Neural crest cell (in vitro differentiated cells): ENCODE results near the gene SPEG. TPM values are rescaled to one million over a fixed set of nuclear protein-coding genes. Genes with fewer than 3 reads are reported as not detected.
A peak's percentile ranks its signal among the peaks of the same experiment; 100 is the strongest.

ENCODE experiments used
- DNase-seq: peaks from one replicate; pipeline ENCODE4 v3.0.0; 2021; ENCODE audit warnings: low read depth, mixed read lengths, low spot score
- H3K27ac Mint-ChIP-seq: one replicate; pipeline ENCODE4 v1.8.0; 2021; ENCODE audit warnings: mild to moderate bottlenecking, mixed read lengths; ENCODE audit not compliant: unreplicated experiment
- H3K27me3 Mint-ChIP-seq: 2 replicates; pipeline ENCODE4 v1.8.0; 2021; ENCODE audit warnings: low read depth, mild to moderate bottlenecking, mixed read lengths
- H3K36me3 Mint-ChIP-seq: 2 replicates; pipeline ENCODE4 v1.8.0; 2021; ENCODE audit warnings: low read depth, mild to moderate bottlenecking, mixed read lengths
- H3K4me1 Mint-ChIP-seq: 2 replicates; pipeline ENCODE4 v1.8.0; 2021; ENCODE audit warnings: mixed read lengths
- H3K4me3 Mint-ChIP-seq: one replicate; pipeline ENCODE4 v1.8.0; 2021; ENCODE audit warnings: mild to moderate bottlenecking, mixed read lengths
- H3K9me3 Mint-ChIP-seq: 2 replicates; pipeline ENCODE4 v1.8.0; 2021; ENCODE audit warnings: mixed read lengths
- total RNA-seq: library from RNA; stranded (reverse); gene quantifications from 2 replicates; pipeline ENCODE4 v1.2.1, GENCODE V29; 2021
- TF ChIP-seq, protein P1 (sequence below): fragments of 200-600 bp; sonication (generic); conservative IDR thresholded peaks from 2 replicates; pipeline ENCODE4 v1.5.0; 2021; ENCODE audit warnings: antibody characterized with exemption, mild to moderate bottlenecking

The SPEG gene
- total RNA-seq, 1 donor from 2014 or later: 13.4 TPM

DNA sequence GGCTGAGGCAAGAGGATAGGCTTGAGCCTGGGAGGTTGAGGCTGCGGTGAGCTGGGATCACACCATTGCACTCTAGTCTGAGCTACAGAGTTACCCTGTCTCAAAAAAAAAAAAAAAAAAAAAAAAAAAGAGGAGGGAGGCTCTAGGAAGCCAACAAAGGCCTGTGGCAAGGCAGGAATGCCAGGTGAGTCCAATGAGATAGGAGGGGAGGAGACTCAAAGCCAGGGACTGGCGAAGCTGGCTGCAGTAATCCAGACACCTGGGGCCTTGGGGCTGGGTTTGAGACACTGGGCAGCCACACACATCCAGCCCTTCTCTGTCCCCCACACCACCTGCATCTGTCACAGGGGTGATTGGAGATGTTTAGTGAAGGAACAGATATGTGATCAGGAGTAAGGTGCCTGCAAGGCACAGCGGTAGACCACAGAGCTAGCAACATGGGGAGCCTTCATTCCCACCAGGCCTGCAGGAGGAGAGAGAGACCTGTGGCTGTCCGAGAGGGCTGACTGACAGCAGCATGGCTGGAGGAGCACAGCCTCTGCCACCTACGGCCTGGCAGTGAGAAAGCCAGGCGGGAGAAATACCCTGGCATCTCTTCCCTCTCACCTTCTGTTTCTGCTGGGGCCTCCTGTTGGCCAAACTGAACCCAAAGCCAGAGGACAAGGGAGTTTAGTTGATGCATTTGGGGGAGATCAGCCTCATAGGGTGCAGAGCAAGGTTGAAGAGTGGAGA is 99.5 kb downstream of the SPEG start:
- peaks cover 35% of the 10 kb centered on the region for H3K4me1 Mint-ChIP-seq
- H3K27me3 Mint-ChIP-seq: peaks cover 32% of the 10 kb centered on the region
- TF ChIP-seq, protein P1, sequence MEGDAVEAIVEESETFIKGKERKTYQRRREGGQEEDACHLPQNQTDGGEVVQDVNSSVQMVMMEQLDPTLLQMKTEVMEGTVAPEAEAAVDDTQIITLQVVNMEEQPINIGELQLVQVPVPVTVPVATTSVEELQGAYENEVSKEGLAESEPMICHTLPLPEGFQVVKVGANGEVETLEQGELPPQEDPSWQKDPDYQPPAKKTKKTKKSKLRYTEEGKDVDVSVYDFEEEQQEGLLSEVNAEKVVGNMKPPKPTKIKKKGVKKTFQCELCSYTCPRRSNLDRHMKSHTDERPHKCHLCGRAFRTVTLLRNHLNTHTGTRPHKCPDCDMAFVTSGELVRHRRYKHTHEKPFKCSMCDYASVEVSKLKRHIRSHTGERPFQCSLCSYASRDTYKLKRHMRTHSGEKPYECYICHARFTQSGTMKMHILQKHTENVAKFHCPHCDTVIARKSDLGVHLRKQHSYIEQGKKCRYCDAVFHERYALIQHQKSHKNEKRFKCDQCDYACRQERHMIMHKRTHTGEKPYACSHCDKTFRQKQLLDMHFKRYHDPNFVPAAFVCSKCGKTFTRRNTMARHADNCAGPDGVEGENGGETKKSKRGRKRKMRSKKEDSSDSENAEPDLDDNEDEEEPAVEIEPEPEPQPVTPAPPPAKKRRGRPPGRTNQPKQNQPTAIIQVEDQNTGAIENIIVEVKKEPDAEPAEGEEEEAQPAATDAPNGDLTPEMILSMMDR: no peak
- DNase-seq: no peak
- no peaks in the 10 kb centered on the region for H3K36me3 Mint-ChIP-seq
- H3K27ac Mint-ChIP-seq: no peak overlapping the region
- H3K4me3 Mint-ChIP-seq: no peak overlapping the region
- H3K9me3 Mint-ChIP-seq: no peaks in the 10 kb centered on the region

DNA sequence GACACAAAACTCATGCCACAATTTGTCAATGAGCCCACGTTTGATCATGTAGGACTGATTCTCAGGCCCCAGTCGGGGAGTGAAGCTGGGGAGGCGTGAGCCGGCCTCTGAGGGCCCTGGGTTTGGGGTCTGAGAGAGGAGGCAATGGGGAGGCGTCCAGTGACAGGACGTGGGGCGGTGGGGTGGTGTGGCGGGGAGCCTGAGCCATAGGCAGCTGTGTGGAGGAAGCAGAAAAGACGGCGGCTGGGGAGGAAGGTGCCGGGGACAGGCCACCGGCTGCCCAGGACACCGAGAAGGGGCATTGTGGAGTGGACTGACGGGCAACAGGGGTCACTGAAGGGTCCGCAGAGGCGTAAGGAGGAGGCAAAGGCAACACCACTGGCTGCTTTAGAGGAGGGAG is 101.8 kb downstream of the SPEG start:
- peak overlapping the region; percentile 68 for H3K4me3 Mint-ChIP-seq
- H3K27ac Mint-ChIP-seq: peak overlapping the region; percentile 62
- H3K36me3 Mint-ChIP-seq: no peaks in the 10 kb centered on the region
- DNase-seq: no peak
- TF ChIP-seq, protein P1: no peak
- H3K9me3 Mint-ChIP-seq: no peaks in the 10 kb centered on the region
- H3K27me3 Mint-ChIP-seq: peaks cover 13% of the 10 kb centered on the region
- H3K4me1 Mint-ChIP-seq: peaks cover 27% of the 10 kb centered on the region

GRCh38 chr2:219536967-219537366 is 102.3 kb downstream of the SPEG start:
- Mint-ChIP-seq H3K4me3 (peak overlapping the region; percentile 71), H3K27me3 (peaks cover 12% of the 10 kb centered on the region), H3K36me3 (no peaks in the 10 kb centered on the region), H3K27ac (no peak overlapping the region), H3K4me1 (peaks cover 27% of the 10 kb centered on the region), H3K9me3 (no peaks in the 10 kb centered on the region)
- no peak for DNase-seq
- TF ChIP-seq, protein P1: no peak

DNA sequence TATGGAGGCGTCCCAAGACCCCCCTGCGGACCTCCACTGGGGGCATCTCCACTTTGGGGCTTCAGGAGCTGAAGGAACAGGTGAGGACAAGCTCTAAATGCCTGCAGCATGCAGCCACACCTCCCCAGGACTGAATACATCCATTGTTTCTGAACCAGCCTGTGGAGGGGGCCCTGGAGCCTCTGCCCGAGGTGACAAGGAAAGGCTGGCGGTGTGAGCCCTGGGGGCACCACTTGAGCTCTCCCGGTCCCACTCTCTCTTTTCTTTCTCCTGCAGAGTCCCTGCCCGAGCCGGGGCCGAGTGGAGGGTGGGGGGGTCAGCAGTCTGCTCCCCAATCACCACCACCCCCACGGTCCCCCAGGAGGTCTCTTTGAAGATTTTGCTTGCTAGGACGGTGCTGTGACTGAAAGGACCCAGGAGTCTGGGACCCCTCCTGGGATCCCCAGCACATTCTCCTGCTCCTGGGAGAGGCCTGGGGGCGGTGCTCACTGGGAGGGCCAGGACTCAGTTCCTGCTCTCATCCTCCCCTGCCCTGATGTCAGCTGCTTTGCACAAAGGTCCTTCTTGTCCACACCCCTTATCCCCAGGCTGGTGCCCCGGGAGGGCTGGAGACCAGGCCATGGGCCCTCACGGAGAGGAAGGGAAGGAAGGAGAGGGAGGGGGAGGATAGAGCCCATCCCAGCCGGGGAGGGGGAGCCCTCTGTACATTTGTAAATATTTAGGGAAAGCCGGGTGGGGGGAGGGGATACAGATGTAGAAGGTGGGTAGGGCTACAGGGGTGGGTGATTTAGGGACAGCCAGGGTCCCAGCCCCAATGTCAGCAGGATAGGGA is 103.2 kb downstream of the SPEG start:
- TF ChIP-seq, protein P1: no peak
- DNase-seq: no peak
- Mint-ChIP-seq H3K4me1 (peaks cover 37% of the 10 kb centered on the region), H3K4me3 (peak overlapping the region; percentile 71), H3K36me3 (no peaks in the 10 kb centered on the region), H3K27ac (peak overlapping the region; percentile 88), H3K9me3 (no peaks in the 10 kb centered on the region), H3K27me3 (peaks cover 9% of the 10 kb centered on the region)

GRCh38 chr2:219538504-219538951 is 103.9 kb downstream of the SPEG start:
- Mint-ChIP-seq H3K4me3 (peak overlapping the region; percentile 62), H3K27ac (peak overlapping the region; percentile 75), H3K4me1 (peaks cover 38% of the 10 kb centered on the region), H3K9me3 (no peaks in the 10 kb centered on the region), H3K36me3 (no peaks in the 10 kb centered on the region), H3K27me3 (peaks cover 5% of the 10 kb centered on the region)
- no peak for DNase-seq
- TF ChIP-seq, protein P1: no peak
